ACHN (cell line): ENCODE data around the gene AGT.
"Not testable (repeated sequence)": the region's sequence is repeated elsewhere in the genome, so short reads cannot be mapped to it uniquely, and the experiment has no call there.

Experiments used
- DNase-seq: peaks from one replicate; pipeline ENCODE4 v3.0.0-alpha.2; 2015
- in situ Hi-C: cut with HindIII; loops from 2 replicates; pipeline ENCODE4 v1.10.0; 2017; ENCODE audit warnings: low sequenced_read_pairs, low pct_ligation_motif_present, low pct_unique_long_range_greater_than_20kb

The AGT gene

DNA sequence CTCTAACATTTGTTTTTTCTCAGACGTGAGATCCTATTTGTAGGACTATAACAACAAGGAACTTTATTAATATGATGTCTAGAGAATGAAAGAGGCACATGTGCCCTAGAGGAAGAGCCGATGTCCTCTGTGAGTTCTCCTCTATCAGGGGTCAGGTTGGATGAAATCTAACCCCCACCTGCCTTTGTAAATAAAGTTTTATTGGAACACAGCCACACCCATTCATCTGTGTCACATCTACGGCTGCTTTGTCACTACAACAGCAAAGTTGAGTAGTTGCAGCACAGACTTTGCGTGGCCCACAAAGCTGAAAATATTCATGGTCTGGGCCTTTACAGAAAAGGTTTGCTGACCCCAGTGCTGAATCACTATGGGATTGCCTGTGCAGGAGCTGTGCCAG lies 32.7 kb upstream of the AGT start:
- DNase-seq: no peak

DNA sequence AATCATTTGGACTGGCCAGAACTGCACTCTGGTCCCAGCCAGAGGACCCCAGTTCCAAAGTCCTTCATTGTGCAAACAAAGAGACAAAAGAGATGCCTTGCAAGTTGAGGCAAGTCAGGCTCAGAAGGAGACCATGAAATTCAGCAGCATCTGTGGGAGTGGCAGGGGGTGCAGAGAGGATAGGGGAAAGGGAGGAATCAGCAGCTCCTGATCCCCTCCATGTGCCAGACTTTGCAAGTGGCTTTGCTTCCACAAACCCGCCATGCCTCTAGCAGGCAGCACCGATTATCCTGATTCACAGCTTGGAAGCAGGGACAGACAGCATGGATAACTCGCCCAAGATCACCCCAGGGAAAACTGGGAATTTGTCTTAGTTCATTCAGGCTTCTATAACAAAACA lies 31.1 kb upstream of the AGT start:
- in situ Hi-C loops: no loop called here

More for the DNA sequence above, 32.7 kb upstream of the AGT start:
- in situ Hi-C loops: no loop called here

DNA sequence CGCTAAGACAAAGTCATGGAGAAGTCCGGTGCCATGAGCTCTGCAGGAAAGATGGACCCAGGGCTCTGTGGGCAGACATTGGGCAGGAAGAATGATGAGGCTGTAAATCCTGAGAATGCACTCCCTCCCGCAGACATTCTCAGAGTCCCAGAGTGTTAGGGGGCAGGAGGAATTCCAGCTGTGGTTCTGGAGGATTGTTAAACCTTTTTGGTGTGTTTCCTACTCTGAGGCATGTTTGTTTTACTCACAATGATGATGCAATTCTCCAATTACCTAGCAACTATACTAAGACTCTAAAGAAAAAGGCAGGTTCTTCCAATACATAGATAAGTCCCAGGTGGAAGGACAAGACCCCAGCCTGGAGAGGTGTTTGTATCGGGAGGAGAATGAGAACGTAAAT lies 30.5 kb upstream of the AGT start:
- in situ Hi-C loops: no loop called here
- DNase-seq: no peak

More for the DNA sequence above, 31.1 kb upstream of the AGT start:
- no peak for DNase-seq

DNA sequence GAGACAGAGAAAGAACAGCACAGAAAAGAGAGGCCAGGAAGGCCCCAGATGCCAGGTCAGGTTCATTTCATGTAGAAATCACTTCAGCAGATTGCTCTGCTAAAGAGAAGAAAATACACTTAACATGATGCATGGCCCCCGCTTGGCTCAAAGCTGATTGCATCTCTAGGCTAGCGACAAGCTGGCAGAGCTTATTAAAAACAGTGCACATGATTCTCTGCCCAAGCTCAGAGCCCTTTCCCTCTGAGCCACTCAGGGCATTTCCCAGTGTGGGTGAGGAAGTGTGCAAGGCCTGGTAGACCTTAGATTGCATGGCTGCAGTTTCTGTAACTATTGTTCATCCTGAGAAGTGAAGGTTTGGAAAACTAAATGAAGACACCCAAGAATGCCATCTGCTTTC lies 30.0 kb upstream of the AGT start:
- no peak for DNase-seq
- in situ Hi-C loops: no loop called here

DNA sequence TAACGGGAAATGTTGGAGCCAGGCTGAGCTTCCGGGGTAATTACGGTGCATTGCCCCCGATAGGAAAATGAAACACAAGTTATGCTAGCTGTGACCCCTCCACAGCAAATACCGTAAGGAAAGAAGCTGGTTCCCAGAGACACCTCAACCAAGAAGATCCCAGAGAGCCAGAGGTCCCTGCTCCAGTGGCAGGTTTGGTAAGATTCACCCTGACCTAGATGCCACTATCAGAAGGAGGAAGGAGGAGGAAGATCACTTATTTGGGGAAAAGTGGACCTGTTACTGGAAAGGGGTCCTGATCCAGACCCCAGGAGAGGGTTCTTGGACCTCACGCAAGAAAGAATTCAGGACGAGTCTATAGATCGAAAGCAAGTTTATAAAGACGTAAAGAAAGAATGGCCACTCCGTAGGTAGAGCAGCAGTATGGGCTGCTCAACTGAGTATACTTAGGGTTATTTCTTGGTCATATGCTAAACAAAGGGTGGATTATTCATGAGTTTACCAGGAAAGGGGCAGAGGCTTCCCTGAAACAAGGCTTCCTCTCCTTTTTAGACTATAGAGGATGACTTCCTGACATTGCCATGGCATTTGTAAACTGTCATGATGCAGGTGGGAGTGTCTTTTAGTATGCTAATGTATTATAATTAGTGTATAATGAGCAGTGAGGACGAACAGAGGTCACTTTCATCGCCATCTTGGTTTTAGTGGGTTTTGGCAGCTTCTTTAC lies 25.8 kb upstream of the AGT start:
- DNase-seq: no peak

DNA sequence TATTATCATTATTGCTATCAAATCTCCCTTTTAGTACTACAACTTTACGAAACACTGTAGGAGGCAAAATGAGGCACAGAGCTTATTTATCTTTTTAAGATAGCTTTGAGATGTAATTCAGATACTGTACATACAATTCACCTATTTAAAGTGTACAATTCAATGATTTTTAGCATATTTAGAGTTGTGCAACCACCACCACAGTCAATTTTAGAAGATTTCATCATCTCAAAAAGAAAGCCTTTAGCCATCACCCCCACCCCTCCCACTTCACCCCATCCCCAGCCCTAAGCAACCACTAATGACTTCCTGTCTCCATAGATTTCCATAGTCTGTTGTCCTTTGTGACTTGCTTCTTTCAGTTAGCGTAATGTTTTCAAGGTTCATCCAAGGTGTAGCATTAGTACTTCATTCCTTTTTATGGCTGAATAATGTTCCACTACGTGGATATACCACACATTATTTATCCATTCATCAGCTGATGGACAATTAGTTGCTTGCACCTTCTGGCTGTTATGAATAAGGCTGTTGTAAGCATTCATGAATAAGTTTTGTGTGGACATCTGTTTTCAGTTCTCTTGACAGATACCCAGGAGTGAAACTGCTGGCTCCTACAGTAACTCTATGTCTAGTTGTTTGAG lies 23.8 kb upstream of the AGT start:
- DNase-seq: no peak
- in situ Hi-C loops: no loop called here

More for the DNA sequence above, 25.8 kb upstream of the AGT start:
- in situ Hi-C loops: no loop called here

DNA sequence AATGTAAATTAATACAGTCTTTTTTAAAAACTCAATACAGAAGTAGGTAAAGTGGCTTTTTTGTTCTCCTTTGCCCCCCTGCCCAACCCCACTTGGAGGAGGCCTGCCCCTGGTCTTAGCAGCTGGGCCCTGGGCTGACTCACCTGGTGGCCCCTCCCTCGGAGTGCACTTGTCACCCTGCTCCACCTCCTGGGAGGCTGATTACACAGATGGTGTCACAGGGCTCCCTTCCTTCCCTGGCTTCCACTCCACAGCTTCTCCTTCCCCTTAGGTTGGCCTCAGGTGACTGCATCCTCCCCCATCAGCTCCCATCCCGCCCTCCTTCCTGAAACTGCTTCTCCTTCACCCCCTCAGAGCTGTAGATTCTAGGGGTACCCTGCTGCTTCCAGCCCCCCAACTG lies 21.5 kb upstream of the AGT start:
- no peak for DNase-seq
- in situ Hi-C loops: no loop called here

DNA sequence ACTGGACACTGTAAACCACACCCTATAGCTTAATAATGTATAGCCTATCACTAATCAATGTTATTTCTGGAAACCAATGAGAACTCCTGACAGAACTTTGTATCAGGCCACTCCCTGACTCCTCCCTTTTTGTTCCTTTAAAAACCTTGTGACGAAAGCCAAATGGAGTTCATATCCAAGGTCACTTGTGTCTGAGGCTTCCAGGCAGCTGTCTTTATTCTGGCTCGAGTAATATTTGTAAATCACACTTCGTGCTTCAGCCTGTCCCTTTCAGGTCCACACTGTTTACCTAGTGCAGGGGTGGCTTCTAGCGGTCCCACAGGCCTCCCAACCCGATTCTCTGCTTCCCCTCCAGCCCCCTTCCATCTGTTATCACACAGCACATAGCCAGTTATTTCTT lies 17.1 kb upstream of the AGT start:
- in situ Hi-C loops: no loop called here
- no peak for DNase-seq

DNA sequence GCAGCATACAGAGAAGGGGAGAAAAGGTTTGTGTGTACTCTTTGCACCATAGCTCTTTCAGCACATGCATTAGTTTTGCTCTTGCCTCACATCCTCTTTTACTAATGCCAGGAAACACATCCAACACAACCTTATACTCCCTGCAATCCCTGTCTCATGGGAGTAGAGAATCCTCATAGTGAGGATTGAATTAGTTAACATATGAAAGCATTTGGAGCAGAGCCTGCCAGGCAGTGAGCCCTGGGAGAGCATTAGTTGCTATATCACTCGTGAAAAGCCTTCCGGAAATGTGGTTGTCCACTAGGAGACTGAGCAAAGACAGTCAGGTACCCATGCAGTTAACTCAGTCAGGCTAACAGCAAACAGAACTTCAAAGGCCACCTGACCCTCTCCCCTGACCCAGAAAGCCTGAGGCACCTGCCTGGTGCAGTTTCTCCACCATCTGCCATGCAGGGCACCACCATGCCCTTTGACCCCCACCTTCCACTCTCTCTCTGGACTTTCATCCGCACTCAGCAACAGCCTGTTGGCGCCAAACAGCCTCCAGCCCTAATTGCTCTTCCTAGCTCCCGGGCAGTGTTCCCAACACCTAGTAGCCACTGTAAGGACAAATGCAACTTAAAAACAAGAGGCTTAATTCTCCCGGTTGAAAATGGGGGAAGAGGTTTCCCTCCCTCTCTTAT lies 14.9 kb upstream of the AGT start:
- in situ Hi-C loops: no loop called here
- DNase-seq: no peak

DNA sequence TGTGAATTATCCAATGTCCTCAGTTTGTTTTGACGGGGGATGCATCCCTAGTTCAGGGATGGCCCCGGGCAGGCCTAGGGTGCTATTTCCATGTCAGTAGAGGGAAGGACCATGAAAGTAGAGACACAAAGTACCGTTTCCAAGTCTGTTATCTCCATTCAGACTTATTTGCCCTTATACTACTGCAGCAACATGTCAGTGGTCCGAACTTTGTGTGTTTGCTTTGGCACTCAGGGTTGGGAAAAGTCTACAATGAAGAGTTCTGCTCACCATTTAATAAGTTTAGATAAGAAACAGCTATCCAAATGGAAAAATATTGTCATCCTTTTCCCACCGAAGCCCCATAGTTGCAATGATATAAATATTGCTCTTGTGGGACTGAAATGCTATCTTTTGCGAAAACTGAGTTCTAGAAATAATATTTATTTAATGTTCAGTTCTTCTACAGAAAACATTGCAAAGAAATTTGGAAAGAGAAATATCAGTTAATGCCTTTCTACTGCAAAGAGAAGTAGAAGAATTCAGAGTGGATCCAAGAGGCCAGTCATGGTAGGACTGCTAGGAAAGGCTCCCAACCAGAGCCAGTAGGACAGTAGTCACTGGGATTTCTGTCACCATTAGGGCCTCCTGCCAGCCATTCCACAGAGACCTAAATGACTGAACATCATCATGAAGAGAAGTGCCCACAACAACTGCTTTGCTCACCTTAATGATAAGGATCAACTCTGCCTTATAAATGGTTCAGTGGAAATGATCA lies 11.5 kb upstream of the AGT start:
- in situ Hi-C loops: no loop called here

DNA sequence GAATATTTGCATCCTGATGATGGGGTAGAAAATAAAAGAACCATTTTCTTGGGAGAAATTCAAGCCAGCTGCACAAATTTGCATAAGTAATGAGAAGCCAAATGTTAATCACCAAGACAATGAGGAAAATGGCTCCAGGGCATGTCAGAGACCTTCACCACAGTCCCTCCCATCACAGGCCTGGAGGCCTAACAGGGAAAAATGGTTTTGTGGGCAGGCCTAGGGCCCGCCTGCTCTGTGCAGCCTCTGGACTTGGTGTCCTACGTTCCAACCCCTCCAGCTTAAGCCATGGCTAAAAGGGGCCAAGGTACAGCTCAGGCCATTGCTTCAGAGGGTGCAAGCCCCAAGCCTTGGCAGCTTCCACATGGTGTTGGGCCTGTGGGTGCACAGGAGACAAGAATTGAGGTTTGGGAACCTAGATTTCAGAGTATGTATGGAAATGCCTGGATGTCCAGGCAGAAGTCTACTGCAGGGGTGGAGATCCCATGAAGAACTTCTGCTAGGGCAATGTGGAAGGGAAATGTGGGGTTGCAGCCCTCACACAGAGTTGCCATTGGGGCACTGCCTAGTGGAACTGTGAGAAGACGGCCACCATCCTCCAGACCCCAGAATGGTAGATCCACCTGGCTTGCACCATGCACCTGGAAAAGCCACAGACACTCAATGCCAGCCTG lies 8.1 kb upstream of the AGT start:
- DNase-seq, in situ Hi-C loops: not testable (repeated sequence)

More for the DNA sequence above, 11.5 kb upstream of the AGT start:
- no peak for DNase-seq

DNA sequence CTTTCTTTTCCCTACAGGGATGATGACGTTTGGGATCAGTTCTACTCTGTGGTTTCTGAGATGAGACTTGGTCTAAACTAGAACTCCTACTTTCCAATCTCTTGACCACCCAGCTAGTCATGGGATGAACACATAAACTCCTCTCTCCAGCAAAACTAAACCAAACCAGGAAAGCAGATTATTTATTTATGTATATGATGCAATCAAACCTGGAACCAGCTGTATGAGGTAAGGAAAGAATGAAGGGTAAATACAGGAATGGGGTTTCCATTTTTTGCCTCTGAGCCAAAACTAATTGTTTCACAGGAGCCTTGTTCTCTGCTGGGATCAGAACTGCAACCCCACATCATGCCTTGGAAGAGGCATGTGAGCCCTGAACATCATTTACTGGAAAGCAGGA lies 3.3 kb upstream of the AGT start:
- in situ Hi-C loops: no loop called here

DNA sequence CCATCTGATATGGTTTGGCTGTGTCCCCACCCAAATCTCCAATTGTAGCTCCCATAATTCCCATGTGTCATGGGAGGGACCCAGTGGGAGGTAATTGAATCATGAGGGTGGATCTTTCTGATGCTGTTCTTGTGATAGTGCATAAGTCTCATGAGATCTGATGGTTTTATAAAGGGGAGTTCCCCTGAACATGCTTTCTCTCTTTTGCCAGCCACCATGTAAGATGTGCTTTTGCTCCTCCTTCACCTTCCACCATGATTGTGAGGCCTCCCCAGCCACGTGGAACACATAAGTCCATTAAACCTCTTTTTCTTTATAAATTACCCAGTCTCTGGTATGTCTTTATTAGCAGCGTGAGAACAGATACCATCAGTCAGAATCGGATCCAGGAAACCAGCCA lies 2.5 kb upstream of the AGT start:
- DNase-seq, in situ Hi-C loops: not testable (repeated sequence)

More for the DNA sequence above, 3.3 kb upstream of the AGT start:
- DNase-seq: no peak

DNA sequence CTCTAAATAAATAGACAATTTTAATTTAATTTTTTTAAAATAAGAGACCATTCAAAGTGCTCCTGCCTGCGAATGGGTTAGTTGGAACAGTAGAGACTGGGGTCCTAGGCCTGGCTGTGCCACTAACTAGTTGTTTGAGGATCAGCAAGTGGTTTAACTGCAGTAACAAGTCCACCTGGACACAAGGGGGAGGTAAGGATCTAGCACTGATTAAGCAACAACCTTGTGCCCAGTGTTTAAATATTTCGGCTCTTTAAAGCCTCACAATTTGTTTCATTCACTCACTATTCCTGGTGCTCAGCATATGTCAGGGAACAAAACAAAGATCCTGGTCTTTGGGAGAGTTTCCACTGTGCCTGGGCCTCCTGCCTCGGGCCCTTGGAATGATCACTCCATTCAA lies 1.6 kb upstream of the AGT start:
- in situ Hi-C loops: no loop called here
- DNase-seq: no peak

DNA sequence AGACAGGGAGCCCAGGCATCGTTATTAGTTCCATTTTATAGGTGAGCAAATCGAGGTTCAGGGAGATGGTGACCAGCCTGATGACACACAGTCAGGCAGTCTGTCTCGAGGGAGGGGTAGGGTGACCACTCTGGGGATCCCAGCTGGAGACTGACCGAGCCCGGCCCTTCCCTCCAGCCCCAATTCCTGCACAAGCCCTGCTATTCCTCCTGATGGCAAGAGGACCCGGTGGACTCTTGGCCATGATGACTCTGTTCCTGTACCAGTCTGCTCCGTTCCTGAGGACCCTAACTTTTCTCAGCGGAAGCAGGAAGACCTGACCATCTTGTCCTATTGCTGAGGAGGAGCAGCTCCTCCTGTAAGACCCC lies 391 bp downstream of the AGT start:
- in situ Hi-C loops: no loop called here
- no peak for DNase-seq

DNA sequence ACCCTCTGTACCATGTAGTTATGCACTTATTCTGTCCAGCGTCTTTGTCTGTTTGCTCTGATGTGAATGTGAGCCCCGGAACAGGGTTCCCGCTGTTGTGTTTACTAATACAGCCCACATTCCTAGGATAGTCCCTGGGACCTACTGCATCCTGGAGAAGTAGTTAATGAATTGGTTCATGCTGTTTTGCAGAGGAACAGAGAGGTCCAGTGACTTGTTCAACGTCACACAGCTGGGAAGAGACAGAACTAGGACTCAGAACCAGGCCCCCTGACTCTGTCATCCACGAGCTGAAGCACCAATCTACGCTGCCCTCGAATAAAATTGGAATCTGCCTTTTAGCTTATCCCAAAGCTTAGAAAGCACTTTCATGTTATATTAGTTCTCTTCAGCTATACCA lies 784 bp downstream of the AGT start:
- DNase-seq: no peak
- in situ Hi-C loops: no loop called here

DNA sequence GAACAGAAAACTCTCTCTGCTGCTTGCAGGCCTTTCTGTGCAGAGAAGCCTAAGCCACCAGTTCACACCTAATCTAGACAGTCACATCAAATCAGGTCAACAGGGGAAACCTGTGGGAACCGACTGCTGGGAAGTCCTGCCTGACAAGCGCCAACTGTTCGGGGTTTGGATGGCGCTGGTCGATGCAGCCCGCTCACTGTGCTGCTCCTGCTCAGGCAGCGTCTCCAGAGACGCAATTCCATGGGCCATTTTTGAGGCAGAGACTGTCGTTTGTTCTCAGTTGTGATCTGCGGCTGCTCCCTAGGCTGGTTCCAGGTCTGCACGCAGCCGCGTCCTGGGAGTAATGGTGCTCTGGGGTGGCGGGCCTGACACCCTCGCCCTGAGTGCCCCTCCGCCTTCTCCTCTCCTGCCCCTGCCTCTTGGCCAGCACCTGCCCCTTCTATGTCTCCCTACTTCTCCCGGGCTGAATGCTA lies 1.4 kb downstream of the AGT start:
- DNase-seq: no peak
- in situ Hi-C loops: no loop called here

DNA sequence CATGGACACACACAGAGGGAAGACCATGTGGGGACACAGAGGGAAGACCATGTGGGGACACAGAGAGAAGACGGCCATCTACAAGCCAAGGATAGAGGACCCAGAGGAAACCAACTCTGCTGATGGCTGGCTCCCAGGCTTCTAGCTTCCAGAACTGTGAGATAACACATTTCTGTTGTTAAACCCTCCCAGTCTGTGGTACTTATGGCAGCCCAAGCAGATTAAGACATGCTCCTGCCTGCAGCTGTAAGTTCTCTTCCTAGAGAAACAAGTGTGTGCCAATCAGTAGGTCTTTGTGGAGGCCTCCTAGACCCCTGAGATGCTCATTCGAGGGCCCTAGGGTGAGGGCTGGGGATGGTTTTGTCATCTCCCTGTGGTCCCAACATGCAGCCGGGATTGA lies 2.7 kb downstream of the AGT start:
- in situ Hi-C loops: no loop called here
- DNase-seq: no peak

DNA sequence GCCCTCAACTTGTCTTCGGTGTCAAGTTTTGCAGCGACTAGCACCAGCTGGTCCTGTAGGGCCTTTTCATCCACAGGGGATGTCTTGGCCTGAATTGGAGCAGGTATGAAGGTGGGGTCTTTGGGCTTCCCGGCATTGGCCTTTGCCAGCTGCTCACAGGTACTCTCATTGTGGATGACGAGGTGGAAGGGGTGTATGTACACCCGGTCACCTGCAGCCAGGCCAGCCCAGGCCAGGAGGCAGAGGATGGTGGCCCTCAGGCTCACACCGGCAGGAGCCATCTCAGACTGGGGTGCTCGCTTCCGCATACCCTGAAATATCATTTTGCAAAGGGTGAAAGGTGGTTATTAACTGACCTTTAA lies 3.4 kb downstream of the AGT start:
- no peak for DNase-seq
- in situ Hi-C loops: no loop called here
